GM18505 (cell line): ENCODE results near the gene JCAD.

Experiments used
- ATAC-seq: cut with Tn5 transposase; IDR thresholded peaks from one replicate; pipeline ENCODE4 v1.9.1; 2021; ENCODE audit not compliant: unreplicated experiment
- POLR2A ChIP-seq: IDR thresholded peaks from 4 replicates; pipeline ENCODE4 v1.6.1; 2011; ENCODE audit warnings: borderline replicate concordance; ENCODE audit not compliant: insufficient read depth, insufficient read length; ENCODE audit errors: extremely low read depth

The JCAD gene

DNA sequence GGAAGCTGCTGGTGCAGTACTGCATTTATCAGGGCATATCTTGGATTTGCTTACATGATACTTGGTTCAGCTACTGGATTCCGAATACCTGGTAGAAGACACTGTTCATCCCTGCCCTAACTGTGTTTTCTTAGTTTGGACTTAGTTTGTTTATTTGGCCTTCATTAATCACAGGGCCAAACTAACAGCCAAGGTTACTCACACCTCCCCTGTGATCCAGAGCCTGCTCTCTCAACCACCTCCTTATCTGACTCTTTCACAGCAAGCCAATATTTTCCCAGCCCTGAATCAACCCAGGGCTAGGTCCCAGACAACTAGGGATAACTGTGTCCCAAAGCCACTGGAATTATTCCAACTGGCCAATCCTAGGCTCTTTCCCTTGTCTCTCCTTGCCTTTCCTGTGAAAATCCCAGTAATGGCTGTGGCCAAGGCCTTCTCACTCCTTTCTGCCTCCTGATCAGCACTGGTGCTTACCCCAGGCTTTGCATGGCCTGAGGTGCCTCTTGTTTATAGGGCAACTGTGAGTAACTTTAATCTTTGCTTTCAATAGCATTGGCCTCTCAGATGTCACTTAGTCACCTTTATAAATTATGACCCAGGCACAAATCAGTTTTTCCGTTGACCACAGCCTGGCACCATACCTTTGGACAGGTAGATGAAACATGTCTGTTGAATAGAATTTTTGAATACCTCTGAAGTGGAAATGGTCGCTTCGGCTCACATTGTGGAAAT, 9.3 kb upstream of the JCAD start:
- TF ChIP-seq POLR2A, result no peak
- no peak for ATAC-seq

DNA sequence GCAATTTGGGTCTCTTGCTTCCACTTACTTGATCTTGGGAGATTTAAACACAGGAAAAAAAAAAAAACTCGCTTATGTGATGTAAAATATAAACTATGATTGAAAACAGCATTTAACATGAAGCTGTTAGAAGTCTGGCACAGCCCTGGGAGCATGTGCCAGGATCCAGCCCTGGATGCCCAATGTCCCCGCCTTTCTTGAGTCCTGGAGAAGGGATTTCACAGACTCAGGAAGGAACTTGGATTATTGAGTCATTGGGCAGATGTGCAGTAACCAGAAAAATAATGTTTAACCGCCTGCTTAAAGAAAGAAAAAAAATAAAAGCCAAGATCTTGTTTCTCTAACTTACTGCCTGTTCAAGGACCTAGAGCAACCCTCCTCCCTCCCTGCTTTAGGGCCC, 3.7 kb upstream of the JCAD start:
- ATAC-seq, result no peak
- no peak for TF ChIP-seq POLR2A

DNA sequence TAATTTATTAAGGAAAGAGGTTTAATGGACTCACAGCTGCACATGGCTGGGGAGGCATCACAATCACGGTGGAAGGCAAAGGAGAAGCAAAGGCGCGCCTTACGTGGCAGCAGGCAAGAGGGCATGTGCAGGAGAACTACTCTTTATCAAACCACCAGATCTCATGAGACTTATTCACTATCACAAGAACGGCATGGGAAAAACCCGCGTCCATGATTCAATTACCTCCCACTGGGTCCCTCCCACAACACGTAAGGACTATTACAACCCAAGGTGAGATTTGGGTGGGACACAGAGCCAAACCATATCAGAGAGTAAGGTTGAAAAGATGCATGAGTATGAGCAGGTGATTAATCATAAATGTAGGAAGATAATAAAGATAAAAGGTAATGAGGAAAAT, 3.2 kb upstream of the JCAD start:
- TF ChIP-seq POLR2A, result no peak
- no peak for ATAC-seq

DNA sequence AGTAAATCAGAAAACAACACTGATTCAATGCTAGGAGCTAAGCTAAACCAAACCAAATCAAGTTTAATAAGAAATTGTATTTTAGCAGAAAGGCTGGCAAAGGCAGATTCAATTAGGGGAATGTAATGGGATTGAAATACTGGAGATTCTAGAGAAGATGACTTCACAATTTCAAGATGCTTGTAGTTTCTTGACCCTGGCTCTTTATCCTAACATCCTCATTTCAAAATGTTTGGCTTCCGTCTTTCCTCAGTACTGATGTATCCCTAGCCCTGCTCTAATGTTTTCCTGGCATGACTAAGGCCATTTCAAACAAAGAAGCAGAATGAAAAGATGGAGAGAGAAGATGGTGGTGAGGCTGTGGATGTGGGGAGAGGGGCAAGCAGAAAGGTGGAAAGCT, 2.7 kb upstream of the JCAD start:
- TF ChIP-seq POLR2A, result no peak
- ATAC-seq, result no peak

DNA sequence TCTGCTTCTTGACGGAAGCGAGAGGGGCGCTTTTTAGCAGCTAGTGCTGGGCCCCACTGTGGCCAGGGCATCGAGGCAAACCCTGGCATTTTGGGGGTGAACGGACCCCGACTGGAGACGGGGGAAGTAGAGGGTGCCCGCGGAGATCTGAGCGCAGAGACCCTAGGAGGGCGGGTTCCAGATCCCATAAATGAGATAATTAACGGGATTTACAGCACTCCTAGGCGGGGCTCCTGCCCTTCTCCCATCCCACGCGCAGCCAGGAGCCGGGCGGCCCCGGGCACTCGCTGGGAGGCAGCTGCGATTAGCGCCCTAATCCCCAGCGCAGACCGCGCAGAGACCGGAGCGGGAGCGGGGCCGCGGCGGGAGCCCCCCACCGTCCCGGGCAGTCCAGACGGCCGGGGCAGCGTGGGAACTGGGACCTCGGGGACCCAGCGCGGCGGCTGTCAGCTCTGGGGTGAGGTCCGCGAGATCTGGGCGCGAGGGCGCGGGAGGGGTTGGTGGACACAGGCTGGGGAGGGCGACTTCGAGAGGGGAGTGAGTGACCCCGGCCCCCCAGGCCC, 735 bp downstream of the JCAD start:
- no peak for ATAC-seq
- TF ChIP-seq POLR2A, result no peak

DNA sequence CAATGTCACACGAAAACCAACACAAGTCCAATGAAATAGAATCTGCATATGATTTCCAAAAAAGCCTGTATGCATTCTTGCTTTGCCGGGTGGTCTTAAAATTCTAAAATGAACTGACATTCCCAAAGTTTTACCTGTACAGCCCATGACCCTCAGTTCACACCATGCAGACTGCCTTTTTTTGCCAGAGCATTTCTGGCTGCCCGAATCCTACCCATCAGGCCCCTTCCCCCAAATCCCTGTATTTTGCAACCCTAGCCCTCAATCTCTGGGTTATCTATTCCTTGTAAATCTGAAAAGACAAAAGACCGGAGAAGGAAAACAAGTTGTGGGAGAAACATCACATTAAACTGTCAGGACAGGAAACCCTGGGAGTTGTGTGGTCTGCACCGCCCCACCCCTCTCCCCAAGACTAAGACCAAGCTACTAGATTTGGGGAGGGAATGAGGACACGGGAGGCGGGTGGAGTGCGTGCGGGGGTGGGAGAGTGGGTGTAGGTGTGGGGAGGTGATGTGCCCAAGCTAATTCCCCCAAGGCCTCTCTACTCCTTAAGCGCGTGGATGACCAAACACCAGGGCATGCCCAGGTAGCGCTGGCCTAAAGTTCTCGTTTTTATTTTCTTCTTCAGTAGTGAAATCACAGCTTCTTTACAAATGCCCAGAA, 1.4 kb downstream of the JCAD start:
- no peak for TF ChIP-seq POLR2A
- ATAC-seq, result no peak

DNA sequence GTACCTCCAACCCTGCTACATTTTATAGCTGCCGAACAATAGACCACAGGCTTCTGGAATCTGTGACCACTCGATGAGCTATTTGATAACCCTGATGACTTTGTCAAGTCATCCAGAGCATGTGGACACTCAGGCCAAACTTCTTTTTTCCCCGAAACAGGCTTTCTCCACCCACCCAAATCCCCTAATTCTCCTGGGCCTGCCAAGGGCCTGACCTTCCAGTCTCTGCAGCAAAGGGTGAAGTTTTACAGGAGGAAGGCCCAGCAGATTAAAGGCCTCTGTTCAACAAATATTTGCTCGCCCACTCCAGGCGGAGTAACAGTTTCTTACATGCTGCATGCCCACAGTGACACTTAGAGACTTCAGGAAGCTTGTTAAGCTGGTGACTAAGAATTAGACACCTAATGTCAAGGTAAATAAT, 2.0 kb downstream of the JCAD start:
- TF ChIP-seq POLR2A, result no peak
- ATAC-seq, result no peak

DNA sequence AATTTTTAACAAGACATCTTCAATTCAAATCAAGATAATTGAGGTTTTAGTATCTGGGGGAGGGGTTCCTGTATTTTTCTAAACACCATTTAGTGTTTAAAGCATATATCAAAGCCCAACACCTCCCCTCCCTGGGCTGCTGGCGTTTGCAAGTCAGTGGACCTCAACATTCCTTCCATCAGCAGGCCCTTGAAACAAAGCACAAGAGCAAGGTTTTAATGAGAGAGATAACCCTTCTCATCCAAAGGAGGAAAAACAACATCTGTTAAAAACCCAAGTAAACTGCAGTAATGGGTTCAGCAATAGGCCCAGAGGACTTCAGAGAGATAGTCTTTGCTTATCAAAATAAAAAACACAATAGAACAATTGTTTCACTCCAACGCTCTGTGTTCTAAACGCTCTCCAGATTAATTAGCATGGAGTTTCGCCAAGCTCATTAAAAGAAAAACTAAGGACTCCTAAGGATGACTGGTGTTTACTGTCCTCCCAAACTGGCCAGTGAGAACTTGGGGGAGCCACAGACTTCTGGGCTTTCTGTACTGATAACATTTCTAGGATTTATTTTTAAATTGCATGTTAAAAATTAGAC, 2.5 kb downstream of the JCAD start:
- no peak for ATAC-seq
- TF ChIP-seq POLR2A, result no peak

DNA sequence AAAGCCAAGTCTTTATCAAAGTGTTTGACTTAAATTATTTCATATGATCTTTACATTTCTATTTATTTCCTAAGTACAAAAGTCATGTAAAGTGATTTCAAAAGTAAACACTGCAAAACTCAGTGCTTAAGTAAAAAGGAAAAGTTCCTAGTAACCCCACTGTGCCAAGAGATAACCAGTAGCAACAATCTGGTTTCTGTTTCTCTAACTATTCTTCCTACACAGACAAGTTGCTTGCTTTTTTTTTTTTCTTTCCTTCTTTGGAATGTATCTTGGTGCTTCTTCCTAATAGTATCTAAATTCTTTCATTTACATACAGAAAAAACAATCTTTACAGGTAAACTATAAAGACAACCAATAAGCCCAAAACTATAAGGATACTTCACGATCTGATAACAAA, 3.1 kb downstream of the JCAD start:
- ATAC-seq, result no peak
- TF ChIP-seq POLR2A, result no peak

DNA sequence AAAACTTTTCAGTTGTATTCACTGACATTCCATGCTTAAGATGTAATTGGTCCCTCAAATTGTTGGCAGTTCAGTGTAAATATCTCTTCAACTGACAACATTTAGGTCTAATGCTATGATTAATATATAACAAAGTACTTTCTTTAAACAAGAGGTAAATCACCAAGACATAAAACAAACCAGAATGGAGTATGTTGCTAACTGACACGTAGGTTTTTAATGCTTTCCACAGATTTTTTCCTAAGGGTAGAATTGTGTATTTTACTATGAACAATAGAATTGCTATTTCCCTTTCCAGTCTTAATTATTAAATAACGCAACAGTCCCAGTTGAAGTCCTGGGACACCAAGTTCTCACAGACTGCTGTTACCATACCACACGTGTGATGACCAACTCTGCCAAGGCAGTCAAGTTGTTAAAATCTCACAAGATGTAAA, 4.1 kb downstream of the JCAD start:
- no peak for TF ChIP-seq POLR2A
- no peak for ATAC-seq

DNA sequence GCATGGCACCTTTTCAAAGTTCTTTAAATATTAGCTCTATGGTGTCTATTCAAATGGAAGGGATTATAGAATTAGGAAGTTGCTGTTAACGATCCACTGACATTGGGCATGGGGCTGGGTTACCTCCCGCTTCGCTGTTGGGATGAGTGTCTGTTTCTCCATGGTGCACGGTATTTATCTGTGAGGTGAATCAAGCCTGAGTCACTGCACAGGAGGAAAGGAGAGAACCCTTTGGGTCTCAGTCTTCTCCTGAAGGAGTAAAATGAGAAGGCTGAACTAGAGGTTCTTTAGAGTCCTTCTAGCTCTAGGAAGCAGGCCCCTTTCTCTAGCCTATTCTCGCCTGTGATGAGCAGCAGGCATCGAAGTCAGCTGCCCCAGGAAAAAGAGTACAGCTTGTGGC, 7.3 kb downstream of the JCAD start:
- ATAC-seq, result no peak
- no peak for TF ChIP-seq POLR2A

DNA sequence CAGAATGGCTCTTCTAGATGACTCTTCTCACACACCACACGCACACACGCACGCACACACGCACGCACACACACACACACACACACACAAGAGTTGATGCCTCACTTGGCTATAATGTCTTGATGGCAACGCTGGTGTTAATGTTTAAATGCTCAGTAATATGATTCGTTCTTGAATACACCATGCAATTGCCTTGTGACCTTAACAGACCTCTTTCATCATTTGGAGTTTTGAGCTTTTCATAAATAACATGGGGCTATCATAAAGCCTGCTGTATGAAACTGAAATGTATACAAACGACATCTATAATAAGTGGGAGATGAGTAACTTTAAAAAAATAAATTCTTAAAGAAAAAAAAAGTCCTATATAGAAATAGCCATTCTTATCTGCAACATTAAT, 8.2 kb downstream of the JCAD start:
- no peak for ATAC-seq
- no peak for TF ChIP-seq POLR2A

DNA sequence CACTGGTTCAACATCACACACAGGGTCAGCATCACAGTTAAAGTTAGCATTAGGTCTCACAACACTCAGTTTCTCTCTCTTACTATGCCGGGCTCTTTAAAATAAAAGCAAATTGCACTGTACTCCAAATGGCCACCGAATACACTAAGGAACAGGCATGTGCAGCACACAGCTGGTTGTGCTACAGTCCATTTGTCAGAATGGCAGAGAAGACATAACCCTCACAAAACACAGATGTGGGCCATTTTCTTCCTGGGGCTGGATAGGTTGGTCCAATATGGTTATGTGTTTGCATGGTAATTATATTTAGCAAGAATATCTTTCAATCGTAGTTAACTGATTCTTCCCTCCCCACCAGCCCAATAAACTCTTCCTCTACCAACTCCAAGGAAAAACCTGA, 9.0 kb downstream of the JCAD start:
- TF ChIP-seq POLR2A, result no peak

More for the DNA sequence above, 9.0 kb downstream of the JCAD start:
- no peak for ATAC-seq
